ENCODE measurements around the gene ITSN2. TPM values are rescaled to one million over a fixed set of nuclear protein-coding genes. Genes with fewer than 3 reads are reported as not detected.

Gene ITSN2
- total RNA-seq, 3 donors from 2014 or later = 48.4 to 82.8 (median 54.0) TPM

- no peak for ATAC-seq
Observed at GRCh38 chr2:24190503-24190902, 169.8 kb downstream of the ITSN2 start.

GRCh38 chr2:24189551-24189950, 170.8 kb downstream of the ITSN2 start:
- Histone ChIP-seq H3K36me3 (ENCODE audit: low read depth) (no peaks in the 10 kb centered on the region), H3K9me3 (no peaks in the 10 kb centered on the region), H3K4me1 (ENCODE audit: low read depth) (no peaks in the 10 kb centered on the region), H3K4me3 (no peak overlapping the region)
- no peak for ATAC-seq
- intact Hi-C loops (cut with DNase I, micrococcal nuclease) = no loop called here
- no peak for TF ChIP-seq CTCF (IDR thresholded peaks at IDR 0.05)
- no peak for DNase-seq

More at GRCh38 chr2:24190503-24190902, 169.8 kb downstream of the ITSN2 start:
- H3K9me3 ChIP-seq = no peaks in the 10 kb centered on the region
- H3K4me1 ChIP-seq (ENCODE audit: low read depth) = no peaks in the 10 kb centered on the region
- no peak for DNase-seq
- no peak for TF ChIP-seq CTCF (IDR thresholded peaks at IDR 0.05)
- no peak overlapping the region for H3K4me3 ChIP-seq
- H3K36me3 ChIP-seq (ENCODE audit: low read depth) = no peaks in the 10 kb centered on the region
- intact Hi-C loops (cut with DNase I, micrococcal nuclease) = no loop called here

- Histone ChIP-seq H3K4me1 (ENCODE audit: low read depth) (no peaks in the 10 kb centered on the region), H3K9me3 (no peaks in the 10 kb centered on the region), H3K4me3 (no peak overlapping the region), H3K36me3 (ENCODE audit: low read depth) (no peaks in the 10 kb centered on the region)
- no peak for DNase-seq
- TF ChIP-seq CTCF (IDR thresholded peaks at IDR 0.05) = no peak
- intact Hi-C loops (cut with DNase I, micrococcal nuclease) = no loop called here
- no peak for ATAC-seq
Observed at GRCh38 chr2:24183366-24184069, 176.8 kb downstream of the ITSN2 start.

- TF ChIP-seq CTCF (IDR thresholded peaks at IDR 0.05) = no peak
- intact Hi-C loops (cut with DNase I, micrococcal nuclease) = no loop called here
- no peak for DNase-seq
- ATAC-seq = no peak
- no peaks in the 10 kb centered on the region for H3K36me3 ChIP-seq (ENCODE audit: low read depth)
- no peaks in the 10 kb centered on the region for H3K4me1 ChIP-seq (ENCODE audit: low read depth)
- H3K4me3 ChIP-seq = no peak overlapping the region
- H3K9me3 ChIP-seq = no peaks in the 10 kb centered on the region
Observed at GRCh38 chr2:24182507-24182906, 177.8 kb downstream of the ITSN2 start.

GRCh38 chr2:24181849-24182248, 178.5 kb downstream of the ITSN2 start:
- no peaks in the 10 kb centered on the region for H3K36me3 ChIP-seq (ENCODE audit: low read depth)
- H3K4me3 ChIP-seq = no peak overlapping the region
- intact Hi-C loops (cut with DNase I, micrococcal nuclease) = no loop called here
- DNase-seq = no peak
- no peak for TF ChIP-seq CTCF (IDR thresholded peaks at IDR 0.05)
- H3K4me1 ChIP-seq (ENCODE audit: low read depth) = no peaks in the 10 kb centered on the region
- ATAC-seq = no peak
- H3K9me3 ChIP-seq = no peaks in the 10 kb centered on the region

Data from mucosa of descending colon (tissue), 3 donors.